OCI-LY7 (cell line): ENCODE measurements around the gene MAMLD1.

Source experiments
- EZH2phosphoT487 ChIP-seq: fragments of 200-600 bp; sonication (generic); IDR thresholded peaks from 2 replicates; pipeline ENCODE4 v1.6.1; 2018; ENCODE audit warnings: low read depth, borderline replicate concordance, mild to moderate bottlenecking, mixed run types, antibody characterized with exemption, low read length, moderate library complexity, mixed read lengths
- TF ChIP-seq, protein P1 (sequence below): fragments of 200-600 bp; sonication (generic); conservative IDR thresholded peaks from 2 replicates; pipeline ENCODE4 v1.5.1; 2014; ENCODE audit warnings: mild to moderate bottlenecking, antibody characterized with exemption, low read length, moderate library complexity, mixed read lengths

DNA sequence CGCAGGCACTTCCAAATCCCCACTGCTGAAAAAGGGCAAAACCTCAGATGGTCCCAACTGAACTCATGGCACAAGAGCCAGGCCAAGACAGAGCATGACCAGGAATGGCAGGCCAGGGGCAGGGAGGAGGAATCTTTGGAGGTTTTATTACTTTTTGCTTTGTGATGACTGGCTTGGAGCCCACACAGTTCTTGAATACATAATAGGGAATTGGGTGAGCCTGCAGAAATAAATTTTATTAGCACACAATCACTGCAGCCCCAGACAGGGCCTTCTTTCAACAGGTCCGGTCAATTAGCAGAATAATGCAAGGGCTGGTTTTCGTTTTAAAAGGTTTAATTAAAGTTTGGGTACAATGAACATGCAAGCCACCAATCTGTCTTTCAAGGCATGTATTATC is 23.4 kb upstream of the MAMLD1 start:
- TF ChIP-seq, protein P1, sequence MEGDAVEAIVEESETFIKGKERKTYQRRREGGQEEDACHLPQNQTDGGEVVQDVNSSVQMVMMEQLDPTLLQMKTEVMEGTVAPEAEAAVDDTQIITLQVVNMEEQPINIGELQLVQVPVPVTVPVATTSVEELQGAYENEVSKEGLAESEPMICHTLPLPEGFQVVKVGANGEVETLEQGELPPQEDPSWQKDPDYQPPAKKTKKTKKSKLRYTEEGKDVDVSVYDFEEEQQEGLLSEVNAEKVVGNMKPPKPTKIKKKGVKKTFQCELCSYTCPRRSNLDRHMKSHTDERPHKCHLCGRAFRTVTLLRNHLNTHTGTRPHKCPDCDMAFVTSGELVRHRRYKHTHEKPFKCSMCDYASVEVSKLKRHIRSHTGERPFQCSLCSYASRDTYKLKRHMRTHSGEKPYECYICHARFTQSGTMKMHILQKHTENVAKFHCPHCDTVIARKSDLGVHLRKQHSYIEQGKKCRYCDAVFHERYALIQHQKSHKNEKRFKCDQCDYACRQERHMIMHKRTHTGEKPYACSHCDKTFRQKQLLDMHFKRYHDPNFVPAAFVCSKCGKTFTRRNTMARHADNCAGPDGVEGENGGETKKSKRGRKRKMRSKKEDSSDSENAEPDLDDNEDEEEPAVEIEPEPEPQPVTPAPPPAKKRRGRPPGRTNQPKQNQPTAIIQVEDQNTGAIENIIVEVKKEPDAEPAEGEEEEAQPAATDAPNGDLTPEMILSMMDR: no peak
- no peak for TF ChIP-seq EZH2phosphoT487
